A673 (cell line): Measurements from ENCODE around the gene NOL3.

ENCODE experiments used
- EZH2 ChIP-seq: fragments of 200-600 bp; sonication (generic); IDR thresholded peaks from 2 replicates; pipeline ENCODE4 v1.6.1; 2017; ENCODE audit warnings: borderline replicate concordance, low read depth, mild to moderate bottlenecking, mixed read lengths, antibody characterized with exemption, low read length; ENCODE audit not compliant: poor library complexity, severe bottlenecking
- TF ChIP-seq, protein P1 (sequence below): fragments of 300-800, 200-600 bp; sonication (generic); conservative IDR thresholded peaks from 2 replicates; pipeline ENCODE4 v1.5.1; 2017; ENCODE audit warnings: low read depth, mild to moderate bottlenecking, antibody characterized with exemption, low read length, moderate library complexity, mixed read lengths

DNA sequence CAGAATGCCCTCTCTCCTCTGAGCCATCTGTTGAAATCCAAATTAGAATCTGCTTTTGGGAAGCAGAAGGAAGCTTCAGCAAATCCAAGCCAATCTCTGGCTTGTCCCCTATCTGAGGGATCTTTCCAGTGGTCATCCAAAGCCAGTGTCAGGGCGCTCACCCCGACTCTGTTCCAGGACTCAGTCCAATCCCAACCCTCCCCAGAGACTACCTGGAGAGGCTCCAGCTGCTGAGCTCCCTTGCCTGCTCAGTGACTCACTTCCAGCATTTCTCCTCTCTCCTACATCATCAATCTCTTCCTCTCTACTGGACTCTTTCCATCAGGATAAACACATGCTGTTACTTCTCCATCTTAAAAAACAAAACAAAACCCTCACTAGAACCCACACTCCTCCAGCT lies 11.0 kb downstream of the NOL3 start:
- TF ChIP-seq, protein P1, sequence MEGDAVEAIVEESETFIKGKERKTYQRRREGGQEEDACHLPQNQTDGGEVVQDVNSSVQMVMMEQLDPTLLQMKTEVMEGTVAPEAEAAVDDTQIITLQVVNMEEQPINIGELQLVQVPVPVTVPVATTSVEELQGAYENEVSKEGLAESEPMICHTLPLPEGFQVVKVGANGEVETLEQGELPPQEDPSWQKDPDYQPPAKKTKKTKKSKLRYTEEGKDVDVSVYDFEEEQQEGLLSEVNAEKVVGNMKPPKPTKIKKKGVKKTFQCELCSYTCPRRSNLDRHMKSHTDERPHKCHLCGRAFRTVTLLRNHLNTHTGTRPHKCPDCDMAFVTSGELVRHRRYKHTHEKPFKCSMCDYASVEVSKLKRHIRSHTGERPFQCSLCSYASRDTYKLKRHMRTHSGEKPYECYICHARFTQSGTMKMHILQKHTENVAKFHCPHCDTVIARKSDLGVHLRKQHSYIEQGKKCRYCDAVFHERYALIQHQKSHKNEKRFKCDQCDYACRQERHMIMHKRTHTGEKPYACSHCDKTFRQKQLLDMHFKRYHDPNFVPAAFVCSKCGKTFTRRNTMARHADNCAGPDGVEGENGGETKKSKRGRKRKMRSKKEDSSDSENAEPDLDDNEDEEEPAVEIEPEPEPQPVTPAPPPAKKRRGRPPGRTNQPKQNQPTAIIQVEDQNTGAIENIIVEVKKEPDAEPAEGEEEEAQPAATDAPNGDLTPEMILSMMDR, result no peak
- no peak for TF ChIP-seq EZH2
